Mesenchymal stem cell (in vitro differentiated cells and primary cell): ENCODE results near the gene RBM20.

Experiments
- DNase-seq: peaks from one replicate; pipeline ENCODE4 v3.0.0-alpha.2; 2013
- H2AFZ ChIP-seq: one replicate; pipeline ENCODE4 v1.6.1; 2013; ENCODE audit warnings: low read depth, mild to moderate bottlenecking, control low read depth, inconsistent platforms, low read length, moderate library complexity
- H2AK5ac ChIP-seq: 2 replicates; pipeline ENCODE4 v1.6.1; 2013; ENCODE audit warnings: low read length, moderate library complexity, mild to moderate bottlenecking, inconsistent platforms; ENCODE audit not compliant: severe bottlenecking
- H2BK120ac ChIP-seq: one replicate; pipeline ENCODE4 v1.6.1; 2013; ENCODE audit warnings: low read depth, mild to moderate bottlenecking, inconsistent platforms, low read length, moderate library complexity
- H2BK12ac ChIP-seq, 2 experiments: one replicate each; pipeline ENCODE4 v1.6.1; 2013; ENCODE audit warnings: inconsistent platforms in 2 of 2, low read length in 2 of 2, mild to moderate bottlenecking in 2 of 2, moderate library complexity in 2 of 2, control low read depth in 1 of 2
- H2BK15ac ChIP-seq: one replicate; pipeline ENCODE4 v1.6.1; 2013; ENCODE audit warnings: mild to moderate bottlenecking, low read depth, inconsistent platforms; ENCODE audit not compliant: poor library complexity, severe bottlenecking
- H2BK5ac ChIP-seq: 2 replicates; pipeline ENCODE4 v1.6.1; 2013; ENCODE audit warnings: low read depth, mild to moderate bottlenecking, low read length, control low read depth, inconsistent platforms; ENCODE audit not compliant: poor library complexity, severe bottlenecking
- H3K14ac ChIP-seq, 2 experiments: one replicate each; pipeline ENCODE4 v1.6.1; 2013; ENCODE audit warnings: inconsistent platforms in 2 of 2, low read length in 2 of 2, control low read depth in 1 of 2, mild to moderate bottlenecking in 1 of 2, moderate library complexity in 1 of 2
- H3K18ac ChIP-seq, 2 experiments: one replicate each; pipeline ENCODE4 v1.6.1; 2013; ENCODE audit warnings: inconsistent platforms in 2 of 2, low read length in 2 of 2, control low read depth in 1 of 2, low read depth in 1 of 2, mild to moderate bottlenecking in 1 of 2
- H3K23ac ChIP-seq, 2 experiments: one replicate each; pipeline ENCODE4 v1.6.1; 2013; ENCODE audit warnings: inconsistent platforms in 2 of 2, low read length in 2 of 2, mild to moderate bottlenecking in 2 of 2, moderate library complexity in 2 of 2, control low read depth in 1 of 2
- H3K27ac ChIP-seq: 2 replicates; pipeline ENCODE4 v1.5.1; 2013; ENCODE audit warnings: mild to moderate bottlenecking, moderate library complexity, low read length, control low read depth, inconsistent platforms; ENCODE audit not compliant: poor library complexity, severe bottlenecking
- H3K27me3 ChIP-seq, 2 experiments: 2 replicates each; pipeline versions ENCODE4 v1.6.1 to v1.7.0; 2013; ENCODE audit warnings: low read length in 2 of 2, mild to moderate bottlenecking in 2 of 2, moderate library complexity in 2 of 2, control low read depth in 1 of 2, inconsistent platforms in 1 of 2; ENCODE audit not compliant: control insufficient read depth in 1 of 2, insufficient read depth in 1 of 2
- H3K36me3 ChIP-seq, 2 experiments: 2 replicates each; pipeline versions ENCODE4 v1.6.1 to v1.7.0; 2013; ENCODE audit warnings: low read length in 2 of 2, control low read depth in 1 of 2, inconsistent platforms in 1 of 2, low read depth in 1 of 2, mild to moderate bottlenecking in 1 of 2; ENCODE audit not compliant: insufficient read depth in 2 of 2, control insufficient read depth in 1 of 2
- H3K4ac ChIP-seq, 2 experiments: one replicate each; pipeline ENCODE4 v1.6.1; 2013; ENCODE audit warnings: inconsistent platforms in 2 of 2, low read length in 2 of 2, mild to moderate bottlenecking in 2 of 2, moderate library complexity in 2 of 2, control low read depth in 1 of 2, low read depth in 1 of 2
- H3K4me1 ChIP-seq: 2 replicates; pipeline ENCODE4 v1.6.1; 2013; ENCODE audit warnings: low read depth, low read length, control low read depth; ENCODE audit not compliant: control insufficient read depth, insufficient read depth
- H3K4me2 ChIP-seq: 2 replicates; pipeline ENCODE4 v1.6.1; 2013; ENCODE audit warnings: low read length, mild to moderate bottlenecking, inconsistent platforms; ENCODE audit not compliant: poor library complexity, severe bottlenecking
- H3K4me3 ChIP-seq, 2 experiments: 2 replicates each; pipeline versions ENCODE4 v1.5.1 to v1.7.0; 2013; ENCODE audit warnings: low read length in 2 of 2, mild to moderate bottlenecking in 2 of 2, control low read depth in 1 of 2, low read depth in 1 of 2; ENCODE audit not compliant: insufficient read depth in 1 of 2
- H3K79me1 ChIP-seq: replicated peaks from 2 replicates; pipeline ENCODE4 v1.6.1; 2013; ENCODE audit warnings: mild to moderate bottlenecking, control low read depth, low read length, inconsistent platforms; ENCODE audit not compliant: poor library complexity, severe bottlenecking
- H3K9ac ChIP-seq: 2 replicates; pipeline ENCODE4 v1.7.0; 2013; ENCODE audit warnings: mild to moderate bottlenecking, low read length, moderate library complexity
- H3K9me3 ChIP-seq: 2 replicates; pipeline ENCODE4 v1.7.0; 2013; ENCODE audit warnings: mild to moderate bottlenecking, low read length; ENCODE audit not compliant: control insufficient read depth
- H4K8ac ChIP-seq: one replicate; pipeline ENCODE4 v1.6.1; 2013; ENCODE audit warnings: inconsistent platforms, mild to moderate bottlenecking, low read length, moderate library complexity
- H4K91ac ChIP-seq: one replicate; pipeline ENCODE4 v1.6.1; 2013; ENCODE audit warnings: mild to moderate bottlenecking, low read length, inconsistent platforms
- WGBS: methylation state at CpG from one replicate; pipeline ENCODE4 v1.1.7; 2013; ENCODE audit warnings: mixed read lengths; 5-methylcytosine and 5-hydroxymethylcytosine counted together

RBM20 gene

GRCh38 chr10:110857265-110858171, 213.4 kb downstream of the RBM20 start:
- WGBS, result 49% methylated on average over 12 of the region's 12 CpGs
- no peaks in the 10 kb centered on the region for H3K79me1 ChIP-seq
- no peaks in the 10 kb centered on the region for H3K36me3 ChIP-seq
- H2AFZ ChIP-seq, result no peak overlapping the region
- H3K4ac ChIP-seq, result peak overlapping the region in 1 of 2 experiments; percentile 66
- H4K91ac ChIP-seq, result peak overlapping the region; percentile 44
- H4K8ac ChIP-seq, result peak overlapping the region; percentile 22
- H3K4me2 ChIP-seq, result no peak overlapping the region
- H3K18ac ChIP-seq, result peak overlapping the region in 1 of 2 experiments; percentile 58
- no peak overlapping the region for H2BK120ac ChIP-seq
- H3K9me3 ChIP-seq, result no peaks in the 10 kb centered on the region
- peak; percentile 35 for DNase-seq
- H3K4me1 ChIP-seq, result peaks cover under 1% of the 10 kb centered on the region
- no peak overlapping the region for H3K14ac ChIP-seq
- H2BK5ac ChIP-seq, result no peak overlapping the region
- H3K9ac ChIP-seq, result no peak overlapping the region
- peak overlapping the region in 1 of 2 experiments; percentile 63 for H3K23ac ChIP-seq
- no peak overlapping the region for H2AK5ac ChIP-seq
- no peak overlapping the region for H3K4me3 ChIP-seq
- no peak overlapping the region for H2BK12ac ChIP-seq
- H3K27ac ChIP-seq, result no peak overlapping the region
- H3K27me3 ChIP-seq, result no peaks in the 10 kb centered on the region
- no peak overlapping the region for H2BK15ac ChIP-seq

GRCh38 chr10:110858297-110858934, 214.3 kb downstream of the RBM20 start:
- no peak overlapping the region for H3K23ac ChIP-seq
- H3K4ac ChIP-seq, result no peak overlapping the region
- H3K4me3 ChIP-seq, result no peak overlapping the region
- no peak overlapping the region for H3K9ac ChIP-seq
- H3K14ac ChIP-seq, result no peak overlapping the region
- no peak overlapping the region for H2BK5ac ChIP-seq
- H2AFZ ChIP-seq, result no peak overlapping the region
- H3K4me1 ChIP-seq, result no peaks in the 10 kb centered on the region
- H3K27me3 ChIP-seq, result no peaks in the 10 kb centered on the region
- H3K9me3 ChIP-seq, result no peaks in the 10 kb centered on the region
- H3K27ac ChIP-seq, result no peak overlapping the region
- no peak for DNase-seq
- no peak overlapping the region for H2BK15ac ChIP-seq
- H3K4me2 ChIP-seq, result no peak overlapping the region
- H2BK120ac ChIP-seq, result no peak overlapping the region
- H4K91ac ChIP-seq, result no peak overlapping the region
- H3K36me3 ChIP-seq, result no peaks in the 10 kb centered on the region
- 80% methylated on average over 1 of the region's 1 CpG for WGBS
- no peak overlapping the region for H2BK12ac ChIP-seq
- H3K18ac ChIP-seq, result no peak overlapping the region
- H3K79me1 ChIP-seq, result no peaks in the 10 kb centered on the region
- no peak overlapping the region for H4K8ac ChIP-seq
- no peak overlapping the region for H2AK5ac ChIP-seq

GRCh38 chr10:110859206-110859972, 215.3 kb downstream of the RBM20 start:
- Histone ChIP-seq H3K4me3 (no peak overlapping the region), H3K4ac (no peak overlapping the region), H2BK12ac (peak overlapping the region in 1 of 2 experiments; percentile 81), H2BK15ac (no peak overlapping the region), H2AK5ac (no peak overlapping the region), H3K18ac (peak overlapping the region in 1 of 2 experiments; percentile 10), H2BK120ac (peak overlapping the region; percentile 9), H4K91ac (peak overlapping the region; percentile 62), H3K9ac (peak overlapping the region; percentile 70), H3K9me3 (no peaks in the 10 kb centered on the region), H3K27ac (no peak overlapping the region), H3K27me3 (no peaks in the 10 kb centered on the region), H3K14ac (no peak overlapping the region), H2BK5ac (no peak overlapping the region), H3K23ac (no peak overlapping the region), H2AFZ (no peak overlapping the region), H3K4me2 (no peak overlapping the region), H4K8ac (no peak overlapping the region), H3K36me3 (no peaks in the 10 kb centered on the region), H3K79me1 (no peaks in the 10 kb centered on the region), H3K4me1 (no peaks in the 10 kb centered on the region)
- no peak for DNase-seq
- 87% methylated on average over 6 of the region's 6 CpGs for WGBS
